Keratinocyte (primary cell): ENCODE results near the gene OSBPL1A.
"Not testable (repeated sequence)": the region's sequence is repeated elsewhere in the genome, so short reads cannot be mapped to it uniquely, and the experiment has no call there.

Source experiments
- CTCF ChIP-seq, 3 experiments: IDR thresholded peaks in 1 of 3; conservative IDR thresholded peaks in 1 of 3; optimal IDR thresholded peaks in 1 of 3; 2 replicates in 2 of 3; 3 replicates in 1 of 3; pipeline versions ENCODE3 to v1.5.1; 2011; ENCODE audit warnings: low read length in 3 of 3, mild to moderate bottlenecking in 3 of 3, moderate library complexity in 2 of 3, control low read depth in 1 of 3, inconsistent platforms in 1 of 3; ENCODE audit not compliant: insufficient read depth in 2 of 3; ENCODE audit errors: extremely low read depth in 1 of 3
- EZH2 ChIP-seq: IDR thresholded peaks from one replicate; pipeline ENCODE4 v1.6.1; 2012; ENCODE audit warnings: inconsistent platforms, mild to moderate bottlenecking, low read length, moderate library complexity

GRCh38 chr18:24376531-24376930, 21.1 kb downstream of the OSBPL1A start:
- TF ChIP-seq EZH2; CTCF (optimal IDR thresholded peaks at IDR 0.05 in 1 of 3, IDR thresholded peaks at IDR 0.05 in 1 of 3, conservative IDR thresholded peaks at IDR 0.05 in 1 of 3; ENCODE audit: extremely low read depth in 1 of 3, insufficient read depth in 2 of 3, low read length in 3 of 3): not testable (repeated sequence)
